GM19328 (cell line): ENCODE data around the gene CACUL1.
"Not testable (repeated sequence)": the region's sequence is repeated elsewhere in the genome, so short reads cannot be mapped to it uniquely, and the experiment has no call there.

Experiments
- ATAC-seq: cut with Tn5 transposase; IDR thresholded peaks from one replicate; pipeline ENCODE4 v1.9.1; 2021; ENCODE audit warnings: mild to moderate bottlenecking, moderate library complexity; ENCODE audit not compliant: unreplicated experiment

The CACUL1 gene

GRCh38 chr10:118692872-118693271 lies 61.9 kb downstream of the CACUL1 start:
- ATAC-seq: no peak

DNA sequence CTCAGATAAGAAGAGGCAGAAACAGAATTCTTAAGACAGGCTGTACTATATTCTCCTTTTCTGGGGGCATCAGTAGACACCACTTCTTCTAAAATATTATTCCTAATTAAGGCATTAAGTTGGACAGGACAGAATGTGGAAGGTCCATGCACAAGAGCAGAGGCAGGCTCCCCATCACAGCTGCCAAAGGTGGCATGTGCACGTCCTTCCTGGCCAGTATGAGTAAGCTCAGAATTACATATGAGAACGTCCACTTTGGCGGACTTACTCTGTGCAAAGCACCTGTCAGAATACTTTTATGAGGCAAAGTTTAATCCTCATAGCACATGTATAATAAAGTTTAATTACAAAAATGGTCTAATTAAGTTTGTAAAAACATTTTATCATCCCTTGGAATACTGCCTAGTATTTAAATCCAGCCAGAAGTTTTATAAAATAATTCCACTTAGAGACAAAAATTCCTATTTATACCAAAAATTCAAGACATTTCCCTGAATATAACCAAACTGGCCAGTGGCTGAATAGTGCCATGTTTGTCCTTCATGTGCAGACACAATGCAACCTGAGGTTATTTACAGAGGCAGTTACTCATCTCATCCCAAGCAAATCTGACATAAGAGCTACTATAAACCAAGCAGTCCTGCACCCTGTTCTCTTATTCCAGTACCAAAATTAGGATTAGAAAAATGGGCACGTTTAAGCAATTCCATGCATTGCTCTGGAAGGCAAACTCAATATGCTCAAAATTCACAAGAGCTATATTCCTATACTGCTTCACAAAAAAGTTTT lies 65.5 kb downstream of the CACUL1 start:
- ATAC-seq: no peak

GRCh38 chr10:118687472-118687871 lies 67.3 kb downstream of the CACUL1 start:
- ATAC-seq: no peak

DNA sequence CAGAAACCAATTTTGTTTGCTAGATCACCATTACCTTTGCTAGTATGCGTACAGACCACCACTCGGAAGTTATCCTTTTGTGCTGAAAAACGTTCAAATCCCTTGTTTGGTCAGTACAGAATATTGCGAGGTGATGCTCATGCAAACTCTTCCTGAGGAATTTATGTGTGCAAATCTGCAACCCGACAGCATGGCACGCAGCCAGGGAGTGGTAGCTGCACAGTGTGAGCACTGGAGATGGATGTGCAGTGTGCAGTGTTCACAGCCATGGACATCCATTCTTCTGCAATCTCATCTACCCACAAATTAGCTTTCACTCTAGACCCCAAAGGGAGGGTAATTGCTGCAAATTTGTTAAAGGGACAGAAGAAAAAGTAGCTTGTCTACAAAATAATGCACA lies 72.2 kb downstream of the CACUL1 start:
- no peak for ATAC-seq

DNA sequence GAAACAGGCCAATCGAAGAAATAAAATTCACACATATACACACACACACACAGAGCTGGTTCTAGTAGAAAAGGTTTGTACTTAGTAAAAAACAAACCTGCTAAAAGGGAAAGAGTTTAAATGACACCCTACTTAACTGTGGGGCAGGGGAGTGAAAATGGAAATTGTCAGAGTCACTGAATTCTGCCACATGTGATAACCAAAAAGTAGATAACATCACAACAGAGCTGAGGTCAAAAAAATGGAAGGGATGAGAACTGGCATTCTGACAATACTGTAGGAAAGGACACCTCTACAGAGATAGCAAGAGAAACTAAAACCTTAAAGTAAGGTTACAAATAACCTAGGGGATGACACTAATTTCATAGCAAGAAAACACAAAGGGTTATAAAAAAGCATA lies 74.6 kb downstream of the CACUL1 start:
- ATAC-seq: no peak

- no peak for ATAC-seq
These were observed 80.4 kb downstream of the CACUL1 start for GRCh38 chr10:118674226-118674919.

DNA sequence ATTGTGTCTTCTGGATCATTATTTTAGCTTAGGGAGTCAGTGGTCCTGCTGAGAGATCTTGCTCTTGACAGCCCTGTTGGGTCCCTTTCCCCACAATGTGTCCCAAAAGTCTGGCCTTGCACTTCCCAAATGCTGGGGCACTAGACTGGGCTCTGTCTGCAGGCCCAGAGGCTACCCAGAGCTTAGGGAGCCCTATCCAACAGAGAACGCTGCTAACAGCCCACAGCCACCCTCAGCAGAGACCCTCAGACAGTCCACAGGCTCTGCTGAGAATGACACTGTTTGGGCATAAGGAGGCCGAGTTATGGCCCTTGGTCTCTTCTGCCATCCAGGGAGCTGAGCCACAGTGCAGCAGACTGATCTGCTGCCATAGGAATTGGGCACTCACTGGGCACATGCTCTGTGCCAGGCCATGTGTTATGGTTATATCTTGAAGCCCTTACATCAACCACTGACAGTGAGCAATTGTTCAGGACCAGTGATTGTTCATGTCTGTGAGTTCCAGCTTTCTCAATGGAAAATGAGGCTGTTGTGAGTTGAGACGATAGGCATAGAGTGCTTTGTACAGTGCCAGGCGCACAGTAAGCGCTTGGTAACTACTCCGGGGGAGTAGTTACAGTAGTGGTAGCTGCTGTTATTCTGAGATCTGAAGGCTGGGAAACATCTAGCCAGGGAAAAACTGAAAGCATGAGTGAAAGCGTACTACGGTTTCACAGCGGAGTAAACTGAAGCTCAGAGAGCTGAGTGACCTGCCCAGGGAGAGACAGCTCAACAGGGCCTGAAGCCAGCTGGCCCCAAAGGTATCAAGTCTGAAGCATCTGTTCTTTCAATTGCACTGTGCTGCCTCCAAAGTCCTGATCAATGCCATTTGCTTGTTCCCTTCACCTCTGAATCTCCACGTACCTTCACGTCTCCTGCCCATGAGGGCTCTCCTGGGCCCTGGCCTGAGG lies 81.7 kb downstream of the CACUL1 start:
- no peak for ATAC-seq

DNA sequence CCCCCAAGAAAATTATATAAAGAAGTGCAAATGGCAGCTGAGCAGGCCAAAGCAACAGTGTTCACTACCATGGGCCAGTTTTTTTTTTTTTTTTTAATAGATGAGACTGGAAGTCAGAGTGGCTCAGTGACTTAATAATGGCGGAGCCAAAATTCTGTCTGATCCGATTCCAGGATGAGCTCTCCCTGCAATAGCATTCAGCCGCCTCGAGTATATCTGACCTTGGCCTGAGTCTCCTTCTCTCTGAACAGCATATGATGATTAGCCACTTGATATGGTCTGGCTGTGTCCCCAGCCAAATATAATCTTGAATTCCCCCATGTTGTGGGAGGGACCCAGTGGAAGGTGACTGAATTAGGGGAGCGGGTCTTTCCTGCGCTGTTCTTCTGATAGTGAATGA lies 82.6 kb downstream of the CACUL1 start:
- no peak for ATAC-seq

- not testable (repeated sequence) for ATAC-seq
These were observed 83.5 kb downstream of the CACUL1 start for GRCh38 chr10:118671221-118671620.

DNA sequence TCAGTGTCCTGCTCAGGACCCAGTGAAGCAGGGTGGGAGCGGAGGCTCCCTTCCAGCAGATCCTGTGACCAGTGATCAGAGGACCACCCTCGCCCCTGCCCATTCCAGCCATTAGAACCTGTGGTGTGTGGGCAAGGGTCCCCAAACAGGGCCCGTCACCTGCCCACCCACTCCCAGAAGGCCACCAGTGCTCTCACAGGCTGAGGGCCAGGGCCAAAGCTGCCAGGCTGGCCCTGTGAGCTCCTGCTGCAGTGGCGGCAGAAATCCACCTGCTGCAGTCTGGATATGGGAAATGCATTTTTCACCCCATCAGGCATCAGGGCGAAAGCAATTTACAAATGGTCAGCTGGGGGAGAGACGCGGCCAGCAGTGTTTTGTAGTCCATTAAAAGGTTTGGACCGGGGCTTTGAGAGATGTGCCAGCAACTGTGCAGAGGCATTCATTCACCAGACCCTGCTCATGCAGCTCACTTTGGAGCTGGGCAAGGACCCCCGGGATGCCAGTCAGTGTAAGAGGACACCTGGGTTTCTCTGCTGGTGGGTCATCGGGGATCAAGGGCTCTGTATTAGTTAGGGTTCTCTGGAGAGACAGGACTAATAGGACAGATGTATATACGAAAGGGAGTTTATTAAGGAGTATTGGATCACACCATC lies 84.2 kb downstream of the CACUL1 start:
- ATAC-seq: no peak

- no peak for ATAC-seq
These were observed 84.9 kb downstream of the CACUL1 start for GRCh38 chr10:118669835-118670234.

- no peak for ATAC-seq
These were observed 85.6 kb downstream of the CACUL1 start for GRCh38 chr10:118669020-118669791.

DNA sequence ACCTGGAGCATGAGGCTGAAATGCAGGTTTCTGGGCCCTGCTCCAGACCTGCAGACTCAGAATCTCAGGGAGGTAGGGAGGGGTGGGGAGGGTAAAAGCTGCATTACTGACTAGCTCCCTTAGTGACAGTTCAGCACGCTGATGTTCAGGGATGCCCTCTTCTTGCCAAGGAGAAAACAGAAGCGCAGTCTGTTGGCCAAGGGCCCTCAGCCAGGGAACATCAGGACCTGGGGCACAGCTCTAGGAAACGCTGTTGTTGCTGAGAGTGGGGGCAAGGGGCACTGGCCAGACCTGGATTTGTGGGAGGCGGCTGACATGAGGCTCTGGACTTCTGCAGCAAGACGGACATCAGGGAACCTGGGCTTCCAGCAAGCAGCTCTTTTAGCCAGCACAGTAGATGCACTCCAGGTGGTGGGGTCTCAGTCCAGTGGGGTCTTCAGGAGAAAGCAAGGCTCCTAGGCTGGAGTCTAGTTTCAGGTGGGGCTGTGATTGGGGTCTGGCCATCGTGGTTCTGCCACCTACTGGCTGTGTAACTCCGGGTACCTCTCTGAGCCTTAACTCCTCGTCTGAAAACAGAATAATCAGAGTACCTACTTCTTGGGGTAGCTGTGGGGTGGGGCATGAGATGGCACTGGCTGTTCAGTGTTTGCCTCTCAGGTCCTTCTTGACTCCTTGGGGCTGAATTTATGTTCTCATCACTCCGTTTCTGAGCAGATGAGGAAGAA lies 86.4 kb downstream of the CACUL1 start:
- no peak for ATAC-seq

DNA sequence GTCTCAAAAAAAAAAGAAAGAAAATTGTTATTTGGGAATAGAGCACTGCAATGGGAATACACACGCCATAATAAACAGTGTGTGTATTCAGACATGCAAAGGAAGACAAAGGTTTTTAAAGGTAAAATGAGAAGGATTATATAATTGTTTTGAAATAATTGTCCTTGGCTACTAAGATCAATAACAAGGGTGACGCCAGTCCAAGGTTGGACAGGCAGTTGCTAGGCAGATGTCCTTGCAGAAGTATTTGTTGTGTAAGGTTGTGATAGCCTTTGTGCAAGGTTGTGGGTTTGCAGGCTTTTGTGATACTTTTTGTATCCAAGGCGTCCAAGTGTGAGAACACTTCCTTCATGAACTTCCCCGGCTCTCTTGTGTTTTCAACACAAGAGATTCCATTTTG lies 87.0 kb downstream of the CACUL1 start:
- no peak for ATAC-seq

DNA sequence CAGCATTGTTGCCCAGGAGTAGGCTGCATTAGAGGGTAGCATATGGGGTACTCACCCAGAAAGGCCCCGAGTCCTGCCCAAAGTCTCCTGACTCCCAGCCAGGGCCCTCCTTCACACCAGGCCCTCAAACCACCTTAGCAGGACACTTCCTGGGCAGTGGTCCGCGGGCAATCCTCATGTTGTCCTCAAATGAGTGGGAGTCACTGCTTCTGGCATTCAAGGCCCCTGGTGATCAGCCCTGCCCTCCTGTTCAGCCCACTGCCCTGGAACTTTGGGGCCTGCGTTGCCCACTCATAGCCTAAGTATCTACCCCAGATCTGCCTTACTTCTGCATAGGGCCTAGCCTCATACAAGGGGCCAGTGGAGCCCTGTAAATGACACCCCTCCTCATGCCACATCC lies 88.4 kb downstream of the CACUL1 start:
- no peak for ATAC-seq

GRCh38 chr10:118664321-118664720 lies 90.4 kb downstream of the CACUL1 start:
- ATAC-seq: no peak

DNA sequence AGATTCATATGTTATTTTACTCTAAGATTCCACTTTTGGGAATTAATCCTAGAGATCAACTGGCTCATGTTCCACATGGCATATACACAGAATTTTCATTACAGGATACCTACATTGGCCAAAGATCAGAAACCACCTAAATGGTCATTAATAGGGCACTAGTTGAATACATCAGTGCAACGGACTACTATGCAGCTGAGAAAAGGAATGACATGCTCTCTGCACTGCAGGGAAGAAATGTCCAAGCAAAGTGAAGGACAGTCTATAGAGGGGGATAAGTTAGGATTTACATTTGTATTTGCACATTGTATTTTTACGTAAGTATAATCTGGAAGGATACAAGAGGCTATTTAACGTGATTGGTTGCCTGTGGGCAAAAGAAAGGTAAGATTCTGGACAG lies 91.6 kb downstream of the CACUL1 start:
- no peak for ATAC-seq

DNA sequence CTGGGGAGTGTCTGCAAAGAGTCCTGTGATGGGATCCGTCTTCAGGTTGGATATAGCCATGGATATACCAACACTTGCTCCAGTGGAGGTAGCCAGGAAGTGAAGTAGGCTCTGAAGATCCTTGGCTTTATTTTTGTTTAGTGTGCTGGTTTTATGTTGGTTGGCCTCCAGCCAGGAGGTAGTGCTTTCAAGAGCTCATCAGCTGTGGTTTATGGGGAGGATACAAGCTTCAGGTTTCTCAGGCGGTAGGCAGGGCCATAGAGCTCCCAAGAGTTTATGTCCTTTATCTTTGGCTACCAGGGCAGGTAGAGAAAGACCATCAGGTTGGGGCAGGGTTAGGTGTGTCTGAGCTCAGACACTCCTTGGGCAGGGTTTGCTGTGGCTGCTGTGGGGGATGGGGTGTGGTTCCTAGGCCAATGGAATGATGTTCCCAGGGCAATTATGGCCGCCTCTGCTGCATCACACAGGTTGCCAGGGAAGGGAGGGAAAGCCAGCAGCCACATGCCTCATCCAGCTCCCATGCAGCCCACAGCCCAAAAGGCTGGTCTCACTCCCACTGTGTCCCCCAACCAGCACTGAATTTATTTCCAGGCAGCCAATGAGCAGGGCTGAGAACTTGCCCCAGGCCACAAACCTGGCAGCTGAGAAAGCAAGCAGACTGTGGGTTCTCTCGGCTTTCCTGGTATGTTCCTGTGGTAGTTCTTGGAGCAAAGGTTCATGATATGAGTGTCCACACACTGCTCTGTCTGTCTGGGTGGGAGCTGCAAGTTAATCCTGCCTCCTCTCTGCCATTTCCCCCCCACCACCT lies 92.3 kb downstream of the CACUL1 start:
- no peak for ATAC-seq

DNA sequence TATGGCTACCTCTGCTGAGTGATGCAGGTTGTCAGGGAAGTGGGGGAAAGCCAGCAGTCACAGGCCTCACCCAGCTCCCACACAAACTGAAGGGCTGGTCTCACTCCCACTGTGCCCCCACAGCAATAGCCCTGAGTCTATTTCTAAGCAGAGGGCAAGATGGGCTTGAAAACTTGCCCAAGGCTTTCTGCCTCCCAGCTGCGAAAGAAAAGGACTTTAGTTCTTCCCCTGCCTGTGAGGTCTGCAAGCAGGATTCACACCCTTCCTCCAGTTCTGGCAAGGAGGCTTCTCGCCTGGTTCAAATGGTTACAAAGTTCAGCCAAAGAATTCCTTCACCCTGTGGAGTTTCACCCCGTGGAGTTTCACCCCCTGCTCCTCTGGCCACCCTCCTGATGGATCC lies 96.0 kb downstream of the CACUL1 start:
- ATAC-seq: no peak
